Suprapubic skin (tissue), 4 donors: ENCODE measurements around the gene IZUMO2.

Source experiments
- EP300 ChIP-seq: sonication (generic); formaldehyde crosslinking; IDR thresholded peaks from one replicate; pipeline ENCODE4 v1.6.1; 2017; ENCODE audit warnings: antibody characterized with exemption
- POLR2A ChIP-seq, 2 donors: fragments of 450-650 bp; IDR thresholded peaks; one replicate each; pipeline ENCODE4 v1.6.1; 2017; ENCODE audit warnings: antibody characterized with exemption in 2 of 2, mild to moderate bottlenecking in 2 of 2, moderate library complexity in 2 of 2
- POLR2AphosphoS5 ChIP-seq, 3 donors: sonication (generic); formaldehyde crosslinking; IDR thresholded peaks; one replicate each; pipeline ENCODE4 v1.6.1; 2017; ENCODE audit warnings: antibody characterized with exemption in 3 of 3
- TF ChIP-seq, protein P1 (sequence below), 2 donors: fragments of 200-600 bp in 1 of 2; fragments of 450-650 bp in 1 of 2; sonication (generic) in 1 of 2; IDR thresholded peaks; one replicate each; pipeline ENCODE4 v1.5.1; 2016 to 2019; ENCODE audit warnings: antibody characterized with exemption in 2 of 2, mild to moderate bottlenecking in 1 of 2, moderate library complexity in 1 of 2

DNA sequence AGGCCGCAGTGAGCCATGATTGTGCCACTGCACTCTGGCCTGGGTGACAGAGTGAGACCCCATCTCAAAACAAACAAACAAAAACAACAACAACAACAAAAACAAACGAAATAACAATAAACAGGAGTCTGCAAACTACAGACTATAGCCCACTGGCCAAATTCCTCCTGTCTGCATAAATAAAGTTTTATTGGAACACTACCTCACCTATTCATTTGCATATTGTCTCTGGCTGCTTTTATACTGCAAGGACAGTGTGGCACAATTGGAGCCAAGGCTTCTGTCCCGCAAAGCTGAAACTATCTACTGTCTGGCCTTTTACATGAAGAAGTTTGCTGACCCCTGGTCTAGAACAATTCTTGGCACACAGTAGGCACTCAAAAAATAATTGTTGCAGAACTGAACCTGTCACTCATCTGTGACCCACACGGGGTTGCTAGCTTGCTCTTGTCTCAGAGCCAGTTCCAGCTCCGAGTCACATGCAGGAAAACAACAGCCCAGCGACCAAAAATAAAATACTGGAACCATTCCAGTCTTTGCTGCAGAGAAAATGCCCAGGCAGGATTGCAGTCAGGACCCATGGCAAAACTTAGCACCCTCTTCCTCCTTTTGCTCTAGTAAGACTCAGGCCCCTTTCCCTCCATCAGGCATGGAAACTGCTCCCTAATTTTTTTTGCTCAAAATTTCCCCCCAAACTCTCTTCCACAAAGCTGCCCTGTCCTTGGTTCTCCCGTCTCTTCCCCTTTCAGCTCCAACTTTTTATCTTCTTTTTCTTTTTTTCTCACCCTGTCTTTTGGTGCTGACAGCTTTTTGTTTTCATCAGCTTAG lies 35.6 kb upstream of the IZUMO2 start:
- TF ChIP-seq, protein P1, sequence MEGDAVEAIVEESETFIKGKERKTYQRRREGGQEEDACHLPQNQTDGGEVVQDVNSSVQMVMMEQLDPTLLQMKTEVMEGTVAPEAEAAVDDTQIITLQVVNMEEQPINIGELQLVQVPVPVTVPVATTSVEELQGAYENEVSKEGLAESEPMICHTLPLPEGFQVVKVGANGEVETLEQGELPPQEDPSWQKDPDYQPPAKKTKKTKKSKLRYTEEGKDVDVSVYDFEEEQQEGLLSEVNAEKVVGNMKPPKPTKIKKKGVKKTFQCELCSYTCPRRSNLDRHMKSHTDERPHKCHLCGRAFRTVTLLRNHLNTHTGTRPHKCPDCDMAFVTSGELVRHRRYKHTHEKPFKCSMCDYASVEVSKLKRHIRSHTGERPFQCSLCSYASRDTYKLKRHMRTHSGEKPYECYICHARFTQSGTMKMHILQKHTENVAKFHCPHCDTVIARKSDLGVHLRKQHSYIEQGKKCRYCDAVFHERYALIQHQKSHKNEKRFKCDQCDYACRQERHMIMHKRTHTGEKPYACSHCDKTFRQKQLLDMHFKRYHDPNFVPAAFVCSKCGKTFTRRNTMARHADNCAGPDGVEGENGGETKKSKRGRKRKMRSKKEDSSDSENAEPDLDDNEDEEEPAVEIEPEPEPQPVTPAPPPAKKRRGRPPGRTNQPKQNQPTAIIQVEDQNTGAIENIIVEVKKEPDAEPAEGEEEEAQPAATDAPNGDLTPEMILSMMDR (IDR thresholded peaks at IDR 0.05): no peak
- TF ChIP-seq POLR2AphosphoS5 (IDR thresholded peaks at IDR 0.05) (no peak), POLR2A (IDR thresholded peaks at IDR 0.05) (no peak), EP300 (no peak)
